ENCODE measurements around the gene MYO16. TPM values are rescaled to one million over a fixed set of nuclear protein-coding genes. Genes with fewer than 3 reads are reported as not detected.

MYO16 gene
- polyA plus RNA-seq, 1 donor from 2014 or later: 2.5 TPM

DNA sequence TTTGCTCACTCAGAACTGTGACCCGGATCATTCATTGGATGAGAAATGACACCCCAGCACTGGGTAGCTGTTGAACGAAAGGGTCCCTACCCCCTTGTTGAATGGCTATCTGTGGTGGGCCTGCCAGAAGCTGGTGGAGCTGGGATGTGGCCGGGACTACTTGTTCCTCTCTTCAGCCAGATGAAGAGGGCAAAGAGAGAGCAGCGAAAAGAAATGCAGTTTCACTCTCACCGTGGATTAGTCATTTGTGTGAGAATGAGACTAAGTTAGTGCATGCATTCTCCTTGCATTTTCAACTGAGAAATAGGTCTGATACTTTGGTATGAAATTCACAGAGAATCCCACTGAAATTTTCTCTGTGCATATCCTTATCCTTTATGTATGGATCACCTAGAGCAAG is 603.9 kb downstream of the MYO16 start:
- H3K27ac ChIP-seq (ENCODE audit: low read length): no peak overlapping the region
- H3K27me3 ChIP-seq (ENCODE audit: insufficient read depth, low read depth, low read length): no peaks in the 10 kb centered on the region
- no peaks in the 10 kb centered on the region for H3K9me3 ChIP-seq (ENCODE audit: low read length)
- TF ChIP-seq MXI1 (conservative IDR thresholded peaks at IDR 0.05; ENCODE audit: poor library complexity, severe bottlenecking): no peak
- TF ChIP-seq, protein P1, sequence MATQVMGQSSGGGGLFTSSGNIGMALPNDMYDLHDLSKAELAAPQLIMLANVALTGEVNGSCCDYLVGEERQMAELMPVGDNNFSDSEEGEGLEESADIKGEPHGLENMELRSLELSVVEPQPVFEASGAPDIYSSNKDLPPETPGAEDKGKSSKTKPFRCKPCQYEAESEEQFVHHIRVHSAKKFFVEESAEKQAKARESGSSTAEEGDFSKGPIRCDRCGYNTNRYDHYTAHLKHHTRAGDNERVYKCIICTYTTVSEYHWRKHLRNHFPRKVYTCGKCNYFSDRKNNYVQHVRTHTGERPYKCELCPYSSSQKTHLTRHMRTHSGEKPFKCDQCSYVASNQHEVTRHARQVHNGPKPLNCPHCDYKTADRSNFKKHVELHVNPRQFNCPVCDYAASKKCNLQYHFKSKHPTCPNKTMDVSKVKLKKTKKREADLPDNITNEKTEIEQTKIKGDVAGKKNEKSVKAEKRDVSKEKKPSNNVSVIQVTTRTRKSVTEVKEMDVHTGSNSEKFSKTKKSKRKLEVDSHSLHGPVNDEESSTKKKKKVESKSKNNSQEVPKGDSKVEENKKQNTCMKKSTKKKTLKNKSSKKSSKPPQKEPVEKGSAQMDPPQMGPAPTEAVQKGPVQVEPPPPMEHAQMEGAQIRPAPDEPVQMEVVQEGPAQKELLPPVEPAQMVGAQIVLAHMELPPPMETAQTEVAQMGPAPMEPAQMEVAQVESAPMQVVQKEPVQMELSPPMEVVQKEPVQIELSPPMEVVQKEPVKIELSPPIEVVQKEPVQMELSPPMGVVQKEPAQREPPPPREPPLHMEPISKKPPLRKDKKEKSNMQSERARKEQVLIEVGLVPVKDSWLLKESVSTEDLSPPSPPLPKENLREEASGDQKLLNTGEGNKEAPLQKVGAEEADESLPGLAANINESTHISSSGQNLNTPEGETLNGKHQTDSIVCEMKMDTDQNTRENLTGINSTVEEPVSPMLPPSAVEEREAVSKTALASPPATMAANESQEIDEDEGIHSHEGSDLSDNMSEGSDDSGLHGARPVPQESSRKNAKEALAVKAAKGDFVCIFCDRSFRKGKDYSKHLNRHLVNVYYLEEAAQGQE (IDR thresholded peaks at IDR 0.05; ENCODE audit: borderline replicate concordance): no peak
- no peak for TF ChIP-seq POLR2AphosphoS5 (IDR thresholded peaks at IDR 0.05)
- no peak for TF ChIP-seq EZH2 (IDR thresholded peaks at IDR 0.05; ENCODE audit: borderline replicate concordance, insufficient read depth, low read length, poor library complexity, severe bottlenecking)
- TF ChIP-seq TAF1 (IDR thresholded peaks at IDR 0.05; ENCODE audit: low read depth): no peak
- no peak for TF ChIP-seq CTCF (IDR thresholded peaks at IDR 0.05; ENCODE audit: poor library complexity, severe bottlenecking)
- TF ChIP-seq SMC3 (conservative IDR thresholded peaks at IDR 0.05; ENCODE audit: poor library complexity): no peak
- no peak for TF ChIP-seq EP300 (conservative IDR thresholded peaks at IDR 0.05; ENCODE audit: poor library complexity, severe bottlenecking)
- no peak for TF ChIP-seq RAD21 (conservative IDR thresholded peaks at IDR 0.05)
- H3K4me3 ChIP-seq (ENCODE audit: low read length): no peak overlapping the region
- no peak overlapping the region for H2AFZ ChIP-seq (ENCODE audit: low read depth, low read length)
- no peak overlapping the region for H3K9ac ChIP-seq (ENCODE audit: low read length)
- H4K20me1 ChIP-seq (ENCODE audit: insufficient read depth): no peaks in the 10 kb centered on the region
- no peak overlapping the region for H3K4me2 ChIP-seq (ENCODE audit: low read length)
- no peaks in the 10 kb centered on the region for H3K9me2 ChIP-seq (ENCODE audit: insufficient read depth, low read length)
- H3F3A ChIP-seq (ENCODE audit: insufficient read depth, low read length, poor library complexity, severe bottlenecking): no peaks in the 10 kb centered on the region
- H3K79me2 ChIP-seq (replicated peaks; ENCODE audit: insufficient read depth, low read length): no peaks in the 10 kb centered on the region
- H3K36me3 ChIP-seq (ENCODE audit: insufficient read depth, low read length): no peaks in the 10 kb centered on the region

DNA sequence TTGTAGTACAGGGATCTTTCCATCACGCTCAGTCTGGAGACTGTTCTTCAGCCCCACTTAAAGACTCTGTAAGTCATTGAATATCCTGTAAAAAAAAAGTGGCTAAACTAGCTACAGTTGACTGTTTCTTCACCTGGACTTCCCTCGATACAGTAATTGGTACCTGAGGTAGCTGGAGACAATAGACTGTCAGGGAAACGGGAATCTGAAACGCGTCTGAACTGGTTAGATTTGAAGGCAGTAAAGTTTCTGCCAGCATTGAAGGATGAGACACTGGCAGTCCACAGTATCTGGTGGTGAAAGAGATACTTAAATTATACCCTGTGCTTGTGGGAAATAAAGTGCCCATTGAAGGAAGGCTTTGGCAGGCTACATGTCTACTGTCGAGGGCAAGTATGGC is 606.5 kb downstream of the MYO16 start:
- no peaks in the 10 kb centered on the region for H3K27me3 ChIP-seq (ENCODE audit: insufficient read depth, low read depth, low read length)
- no peaks in the 10 kb centered on the region for H3K9me3 ChIP-seq (ENCODE audit: low read length)
- no peaks in the 10 kb centered on the region for H3K9me2 ChIP-seq (ENCODE audit: insufficient read depth, low read length)
- H3F3A ChIP-seq (ENCODE audit: insufficient read depth, low read length, poor library complexity, severe bottlenecking): no peaks in the 10 kb centered on the region
- no peak overlapping the region for H3K4me2 ChIP-seq (ENCODE audit: low read length)
- TF ChIP-seq MXI1 (conservative IDR thresholded peaks at IDR 0.05; ENCODE audit: poor library complexity, severe bottlenecking) (no peak), SMC3 (conservative IDR thresholded peaks at IDR 0.05; ENCODE audit: poor library complexity) (no peak), CTCF (IDR thresholded peaks at IDR 0.05; ENCODE audit: poor library complexity, severe bottlenecking) (no peak), RAD21 (conservative IDR thresholded peaks at IDR 0.05) (no peak), TAF1 (IDR thresholded peaks at IDR 0.05; ENCODE audit: low read depth) (no peak), EZH2 (IDR thresholded peaks at IDR 0.05; ENCODE audit: borderline replicate concordance, insufficient read depth, low read length, poor library complexity, severe bottlenecking) (no peak), POLR2AphosphoS5 (IDR thresholded peaks at IDR 0.05) (no peak), EP300 (conservative IDR thresholded peaks at IDR 0.05; ENCODE audit: poor library complexity, severe bottlenecking) (no peak)
- TF ChIP-seq, protein P1 (IDR thresholded peaks at IDR 0.05; ENCODE audit: borderline replicate concordance): no peak
- no peaks in the 10 kb centered on the region for H4K20me1 ChIP-seq (ENCODE audit: insufficient read depth)
- H3K27ac ChIP-seq (ENCODE audit: low read length): no peak overlapping the region
- no peak overlapping the region for H3K9ac ChIP-seq (ENCODE audit: low read length)
- no peaks in the 10 kb centered on the region for H3K79me2 ChIP-seq (replicated peaks; ENCODE audit: insufficient read depth, low read length)
- H3K4me3 ChIP-seq (ENCODE audit: low read length): no peak overlapping the region
- no peaks in the 10 kb centered on the region for H3K36me3 ChIP-seq (ENCODE audit: insufficient read depth, low read length)
- no peak overlapping the region for H2AFZ ChIP-seq (ENCODE audit: low read depth, low read length)

Data from neural cell (in vitro differentiated cells).